Nephron progenitor cell (in vitro differentiated cells): ENCODE data around the gene GPHA2.

ENCODE experiments used
- DNase-seq: peaks from one replicate; pipeline ENCODE4 v3.0.0; 2021
- H3K27ac Mint-ChIP-seq: 2 replicates; pipeline ENCODE4 v1.8.0; 2021; ENCODE audit warnings: mild to moderate bottlenecking, moderate library complexity, mixed read lengths
- H3K27me3 Mint-ChIP-seq: 2 replicates; pipeline ENCODE4 v1.8.0; 2021; ENCODE audit warnings: mild to moderate bottlenecking, low read depth, mixed read lengths; ENCODE audit not compliant: poor library complexity
- H3K36me3 Mint-ChIP-seq: 2 replicates; pipeline ENCODE4 v1.8.0; 2021; ENCODE audit warnings: low read depth, mixed read lengths
- H3K4me1 Mint-ChIP-seq: 2 replicates; pipeline ENCODE4 v1.8.0; 2021; ENCODE audit warnings: mixed read lengths
- H3K4me3 Mint-ChIP-seq: 2 replicates; pipeline ENCODE4 v1.8.0; 2021; ENCODE audit warnings: mild to moderate bottlenecking, moderate library complexity, mixed read lengths
- H3K9me3 Mint-ChIP-seq: 2 replicates; pipeline ENCODE4 v1.8.0; 2021; ENCODE audit warnings: mild to moderate bottlenecking, moderate library complexity, mixed read lengths
- CTCF ChIP-seq: fragments of 200-600 bp; sonication (generic); IDR thresholded peaks from 2 replicates; pipeline ENCODE4 v1.5.0; 2021; ENCODE audit warnings: antibody characterized with exemption

Gene GPHA2

GRCh38 chr11:64916040-64916774 is 19.5 kb downstream of the GPHA2 start:
- Mint-ChIP-seq H3K4me3 (peak overlapping the region; percentile 91), H3K27me3 (peaks cover 4% of the 10 kb centered on the region), H3K36me3 (peaks cover 11% of the 10 kb centered on the region), H3K4me1 (peaks cover 50% of the 10 kb centered on the region), H3K9me3 (no peaks in the 10 kb centered on the region), H3K27ac (peak overlapping the region; percentile 97)
- peak; percentile 35 for DNase-seq
- TF ChIP-seq CTCF = no peak

- no peak for TF ChIP-seq CTCF
- Mint-ChIP-seq H3K36me3 (peaks cover 11% of the 10 kb centered on the region), H3K27ac (no peak overlapping the region), H3K4me3 (peak overlapping the region; percentile 91), H3K9me3 (no peaks in the 10 kb centered on the region), H3K4me1 (peaks cover 46% of the 10 kb centered on the region), H3K27me3 (peaks cover 4% of the 10 kb centered on the region)
- DNase-seq = no peak
These were observed 20.3 kb downstream of the GPHA2 start for GRCh38 chr11:64915376-64915887.

GRCh38 chr11:64914123-64914522 is 21.6 kb downstream of the GPHA2 start:
- no peak overlapping the region for H3K4me3 Mint-ChIP-seq
- peaks cover 11% of the 10 kb centered on the region for H3K36me3 Mint-ChIP-seq
- no peaks in the 10 kb centered on the region for H3K9me3 Mint-ChIP-seq
- peak overlapping the region; percentile 91 for H3K27ac Mint-ChIP-seq
- no peaks in the 10 kb centered on the region for H3K27me3 Mint-ChIP-seq
- no peak for TF ChIP-seq CTCF
- peaks cover 33% of the 10 kb centered on the region for H3K4me1 Mint-ChIP-seq
- no peak for DNase-seq

GRCh38 chr11:64913171-64913727 is 22.4 kb downstream of the GPHA2 start:
- DNase-seq = no peak
- Mint-ChIP-seq H3K27ac (no peak overlapping the region), H3K9me3 (no peaks in the 10 kb centered on the region), H3K4me3 (no peak overlapping the region), H3K36me3 (peaks cover 11% of the 10 kb centered on the region), H3K4me1 (peaks cover 33% of the 10 kb centered on the region), H3K27me3 (no peaks in the 10 kb centered on the region)
- no peak for TF ChIP-seq CTCF

GRCh38 chr11:64911689-64912088 is 24.0 kb downstream of the GPHA2 start:
- DNase-seq = no peak
- Mint-ChIP-seq H3K36me3 (peaks cover 15% of the 10 kb centered on the region), H3K27me3 (no peaks in the 10 kb centered on the region), H3K4me3 (no peak overlapping the region), H3K9me3 (no peaks in the 10 kb centered on the region), H3K4me1 (peaks cover 21% of the 10 kb centered on the region), H3K27ac (no peak overlapping the region)
- no peak for TF ChIP-seq CTCF

GRCh38 chr11:64911142-64911541 is 24.6 kb downstream of the GPHA2 start:
- DNase-seq = no peak
- Mint-ChIP-seq H3K4me3 (no peak overlapping the region), H3K36me3 (peaks cover 15% of the 10 kb centered on the region), H3K4me1 (peaks cover 16% of the 10 kb centered on the region), H3K27ac (no peak overlapping the region), H3K27me3 (no peaks in the 10 kb centered on the region), H3K9me3 (no peaks in the 10 kb centered on the region)
- no peak for TF ChIP-seq CTCF
